Stimulated activated CD4-positive, alpha-beta T cell treated with anti-CD3 and anti-CD28 coated beads, Interleukin-2, amount 100 ng/mL, for 48 hours (primary cell): ENCODE measurements around the gene BAZ1A.
A peak's percentile ranks its signal among the peaks of the same experiment; 100 is the strongest.

Experiments used
- DNase-seq, 2 donors: peaks; one replicate each; pipeline ENCODE4 v3.0.0-alpha.2; 2020

The BAZ1A gene

GRCh38 chr14:34714320-34715126 lies 160.6 kb downstream of the BAZ1A start, which contains the start of gene CFL2:
TSS of gene CFL2 (minus strand) at chr14:34714593. CDS start at chr14:34714540, 53 bp downstream.
- peak; percentile 52 to 59 for DNase-seq

GRCh38 chr14:34713681-34714319 lies 161.4 kb downstream of the BAZ1A start:
- peak; percentile 25 to 31 for DNase-seq

DNA sequence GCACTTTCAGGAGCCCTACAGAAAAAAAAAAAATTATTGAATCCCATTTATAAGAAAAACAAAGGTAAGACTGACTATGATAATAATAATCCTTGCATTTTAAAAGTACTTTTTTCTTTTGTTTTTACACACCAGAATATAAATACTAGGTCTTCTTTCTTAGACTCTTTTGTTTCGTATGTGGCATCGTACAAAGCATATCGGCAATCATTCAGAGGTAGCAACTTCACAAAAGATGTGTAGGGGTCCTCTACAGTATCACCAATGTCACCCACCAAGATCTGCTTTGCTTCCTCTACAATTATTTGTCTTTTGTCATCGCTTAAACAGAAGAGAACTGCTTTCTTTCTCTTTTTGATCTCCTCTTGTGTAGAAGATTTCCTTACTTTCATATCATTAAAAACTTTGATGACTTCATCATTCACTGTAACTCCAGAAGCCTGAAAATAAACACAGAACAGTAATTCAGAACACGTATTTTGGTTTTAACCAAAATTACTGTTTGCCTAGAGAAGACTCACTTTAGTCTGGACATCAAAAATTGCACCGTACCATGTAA lies 162.0 kb downstream of the BAZ1A start:
- DNase-seq, result no peak

DNA sequence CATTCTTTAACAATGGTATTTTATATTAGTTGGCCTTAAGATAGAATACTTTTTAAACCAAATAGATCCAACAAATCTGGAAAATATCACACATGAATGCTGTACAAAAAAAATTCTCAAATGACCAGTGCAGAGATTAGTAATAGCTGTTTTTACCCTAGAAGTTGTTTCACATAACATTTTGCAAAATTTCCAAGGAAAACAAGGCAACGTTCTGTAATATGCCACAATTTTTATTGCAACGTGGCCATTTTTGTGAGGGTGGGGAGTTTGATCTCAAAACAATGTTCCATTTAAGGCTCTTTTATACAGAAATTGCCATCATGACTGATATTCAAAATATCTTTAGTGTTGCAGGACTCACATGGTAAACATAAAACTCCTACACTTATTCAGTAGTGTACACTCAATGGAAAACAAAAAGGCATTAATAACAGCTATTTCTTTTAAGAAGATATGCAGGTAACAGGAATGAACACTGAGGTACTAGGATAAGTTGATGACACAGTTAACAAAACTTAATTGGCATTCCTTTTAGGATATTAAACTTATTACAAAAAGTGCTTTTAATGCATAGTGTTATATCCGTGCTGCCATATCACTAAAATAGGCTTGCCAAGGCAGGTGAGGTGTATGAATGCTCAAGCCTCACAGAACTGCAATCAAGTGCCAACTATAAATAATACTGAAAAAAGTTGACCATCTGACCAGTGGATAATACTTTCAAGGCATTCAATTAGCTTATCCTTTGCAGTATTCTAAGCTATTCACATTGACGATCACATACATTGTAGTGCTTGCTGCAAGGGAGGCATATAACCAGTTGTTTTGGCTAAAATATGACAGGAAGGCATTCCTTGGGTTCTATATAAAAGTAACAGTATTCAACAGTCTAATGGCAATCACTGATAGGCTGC lies 163.1 kb downstream of the BAZ1A start:
- DNase-seq, result no peak

- no peak for DNase-seq
These were observed 164.0 kb downstream of the BAZ1A start for GRCh38 chr14:34711169-34711568.

DNA sequence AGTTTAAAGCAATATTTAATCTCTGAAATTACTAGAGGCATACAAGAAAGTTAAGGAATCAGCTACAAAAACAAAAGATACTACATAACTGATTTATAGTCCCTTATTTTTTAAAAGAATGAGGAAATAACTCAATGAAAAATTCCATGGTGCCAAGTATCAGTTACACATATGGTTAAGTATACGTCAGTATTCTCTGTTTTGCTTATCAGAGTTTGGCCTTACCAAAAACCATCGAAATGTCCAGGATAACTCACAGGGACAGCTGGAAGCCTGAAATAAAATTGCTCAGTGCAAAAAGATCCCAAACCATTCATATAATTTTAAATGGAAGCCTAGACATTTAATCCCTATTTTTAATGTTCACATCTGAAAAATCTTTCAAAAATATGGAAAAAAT lies 164.4 kb downstream of the BAZ1A start:
- no peak for DNase-seq

DNA sequence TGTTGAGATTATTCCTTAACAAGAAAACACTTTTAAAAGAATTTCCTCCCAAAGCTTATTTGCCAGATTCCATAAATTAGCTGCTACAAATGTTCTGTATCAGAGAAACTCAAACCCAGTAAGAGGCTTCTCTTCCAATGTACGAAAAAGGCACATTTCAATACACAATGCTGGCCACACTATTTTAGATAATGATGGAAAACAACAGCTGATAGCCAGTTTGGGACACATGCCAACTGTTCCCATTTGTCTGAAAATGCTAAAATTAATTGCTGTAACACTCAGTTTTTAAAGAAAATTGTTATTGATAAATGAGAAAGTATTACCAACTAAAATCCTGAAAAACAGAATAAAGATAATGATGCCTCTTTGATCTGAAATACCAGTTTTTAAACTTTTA lies 165.2 kb downstream of the BAZ1A start:
- no peak for DNase-seq

- no peak for DNase-seq
These were observed 167.4 kb downstream of the BAZ1A start for GRCh38 chr14:34707722-34708121.
